Mononuclear cell (primary cell): Measurements from ENCODE around the gene ADARB2. TPM values are rescaled to one million over a fixed set of nuclear protein-coding genes. Genes with fewer than 3 reads are reported as not detected.

Experiments used
- H3K27me3 ChIP-seq: 2 replicates; pipeline ENCODE4 v1.6.0; 2011; ENCODE audit warnings: low read length, control low read depth; ENCODE audit not compliant: insufficient read depth
- H3K4me1 ChIP-seq: 2 replicates; pipeline ENCODE4 v1.5.1; 2011; ENCODE audit warnings: mild to moderate bottlenecking, low read length, control low read depth; ENCODE audit not compliant: insufficient read depth
- H3K4me3 ChIP-seq: 2 replicates; pipeline ENCODE4 v1.5.1; 2011; ENCODE audit warnings: mild to moderate bottlenecking, low read length, moderate library complexity
- H3K9me3 ChIP-seq: 2 replicates; pipeline ENCODE4 v1.5.1; 2011; ENCODE audit warnings: low read depth, mild to moderate bottlenecking, control low read depth, low read length
- total RNA-seq: library from RNA; depleted of rRNA; stranded (reverse); fragments of >200 nt; gene quantifications from one replicate; pipeline ENCODE4 v1.2.3, GENCODE V29; 2012

ADARB2 gene
- total RNA-seq, 1 donor = under 0.01 TPM

- Histone ChIP-seq H3K4me3 (no peak overlapping the region), H3K9me3 (no peaks in the 10 kb centered on the region), H3K4me1 (no peaks in the 10 kb centered on the region), H3K27me3 (no peaks in the 10 kb centered on the region)
Observed at GRCh38 chr10:1615186-1615954, 122.0 kb downstream of the ADARB2 start.

GRCh38 chr10:1613511-1613910 is 123.8 kb downstream of the ADARB2 start:
- H3K9me3 ChIP-seq = no peaks in the 10 kb centered on the region
- H3K4me1 ChIP-seq = no peaks in the 10 kb centered on the region
- H3K4me3 ChIP-seq = no peak overlapping the region
- H3K27me3 ChIP-seq = peaks cover 3% of the 10 kb centered on the region

GRCh38 chr10:1612908-1613307 is 124.4 kb downstream of the ADARB2 start:
- H3K27me3 ChIP-seq = peaks cover 3% of the 10 kb centered on the region
- H3K4me1 ChIP-seq = no peaks in the 10 kb centered on the region
- no peak overlapping the region for H3K4me3 ChIP-seq
- no peaks in the 10 kb centered on the region for H3K9me3 ChIP-seq

- no peak overlapping the region for H3K4me3 ChIP-seq
- no peaks in the 10 kb centered on the region for H3K9me3 ChIP-seq
- H3K27me3 ChIP-seq = peaks cover 3% of the 10 kb centered on the region
Observed at GRCh38 chr10:1611936-1612550, 125.3 kb downstream of the ADARB2 start.

GRCh38 chr10:1610986-1611770 is 126.1 kb downstream of the ADARB2 start:
- Histone ChIP-seq H3K27me3 (peaks cover 3% of the 10 kb centered on the region), H3K4me3 (no peak overlapping the region), H3K4me1 (no peaks in the 10 kb centered on the region), H3K9me3 (no peaks in the 10 kb centered on the region)

More at GRCh38 chr10:1611936-1612550, 125.3 kb downstream of the ADARB2 start:
- H3K4me1 ChIP-seq = no peaks in the 10 kb centered on the region

GRCh38 chr10:1609648-1609970 is 127.7 kb downstream of the ADARB2 start:
- Histone ChIP-seq H3K4me3 (no peak overlapping the region), H3K27me3 (peaks cover 3% of the 10 kb centered on the region), H3K9me3 (no peaks in the 10 kb centered on the region), H3K4me1 (no peaks in the 10 kb centered on the region)

GRCh38 chr10:1608851-1609647 is 128.3 kb downstream of the ADARB2 start:
- H3K9me3 ChIP-seq = no peaks in the 10 kb centered on the region
- no peak overlapping the region for H3K4me3 ChIP-seq
- H3K27me3 ChIP-seq = peaks cover 3% of the 10 kb centered on the region
- no peaks in the 10 kb centered on the region for H3K4me1 ChIP-seq

GRCh38 chr10:1608408-1608807 is 128.9 kb downstream of the ADARB2 start:
- H3K9me3 ChIP-seq = no peaks in the 10 kb centered on the region
- no peak overlapping the region for H3K4me3 ChIP-seq
- H3K27me3 ChIP-seq = peaks cover 3% of the 10 kb centered on the region
- H3K4me1 ChIP-seq = no peaks in the 10 kb centered on the region

- H3K9me3 ChIP-seq = no peaks in the 10 kb centered on the region
Observed at GRCh38 chr10:1607466-1607865, 129.9 kb downstream of the ADARB2 start.

GRCh38 chr10:1605999-1606940 is 131.1 kb downstream of the ADARB2 start:
- H3K9me3 ChIP-seq = no peaks in the 10 kb centered on the region
- H3K4me1 ChIP-seq = no peaks in the 10 kb centered on the region
- H3K27me3 ChIP-seq = peaks cover 3% of the 10 kb centered on the region
- no peak overlapping the region for H3K4me3 ChIP-seq

More at GRCh38 chr10:1607466-1607865, 129.9 kb downstream of the ADARB2 start:
- no peaks in the 10 kb centered on the region for H3K4me1 ChIP-seq
- peaks cover 3% of the 10 kb centered on the region for H3K27me3 ChIP-seq
- no peak overlapping the region for H3K4me3 ChIP-seq

GRCh38 chr10:1605121-1605520 is 132.2 kb downstream of the ADARB2 start:
- Histone ChIP-seq H3K9me3 (no peaks in the 10 kb centered on the region), H3K4me1 (no peaks in the 10 kb centered on the region), H3K4me3 (no peak overlapping the region), H3K27me3 (peaks cover 3% of the 10 kb centered on the region)

- Histone ChIP-seq H3K4me3 (no peak overlapping the region), H3K4me1 (no peaks in the 10 kb centered on the region), H3K9me3 (no peaks in the 10 kb centered on the region), H3K27me3 (peaks cover 3% of the 10 kb centered on the region)
Observed at GRCh38 chr10:1604246-1604645, 133.1 kb downstream of the ADARB2 start.

GRCh38 chr10:1603181-1603580 is 134.1 kb downstream of the ADARB2 start:
- H3K4me3 ChIP-seq = no peak overlapping the region
- no peaks in the 10 kb centered on the region for H3K27me3 ChIP-seq
- H3K4me1 ChIP-seq = no peaks in the 10 kb centered on the region
- no peaks in the 10 kb centered on the region for H3K9me3 ChIP-seq

GRCh38 chr10:1602037-1602484 is 135.3 kb downstream of the ADARB2 start:
- Histone ChIP-seq H3K27me3 (no peaks in the 10 kb centered on the region), H3K4me3 (no peak overlapping the region), H3K9me3 (no peaks in the 10 kb centered on the region), H3K4me1 (no peaks in the 10 kb centered on the region)
